HL-60 (cell line): ENCODE results near the gene ROPN1.
A peak's percentile ranks its signal among the peaks of the same experiment; 100 is the strongest.
"Not testable (repeated sequence)": the region's sequence is repeated elsewhere in the genome, so short reads cannot be mapped to it uniquely, and the experiment has no call there.

Experiments
- DNase-seq, 2 experiments: peaks; one replicate each; pipeline ENCODE4 v3.0.0-alpha.2; 2010 to 2020; ENCODE audit warnings: low read depth in 1 of 2, low spot score in 1 of 2
- H3K27ac ChIP-seq: fragments of 250-450 bp; sonication (Bioruptor Pico); replicated peaks from 2 replicates; pipeline ENCODE4 v1.5.1; 2020; ENCODE audit warnings: mild to moderate bottlenecking, moderate library complexity
- H3K27me3 ChIP-seq: fragments of 250-450 bp; sonication (Bioruptor Pico); 2 replicates; pipeline ENCODE4 v1.5.1; 2021; ENCODE audit warnings: mild to moderate bottlenecking, moderate library complexity; ENCODE audit not compliant: insufficient read depth, poor library complexity, severe bottlenecking
- H3K4me3 ChIP-seq: replicated peaks from 2 replicates; pipeline ENCODE4 v1.5.1; 2011; ENCODE audit warnings: mild to moderate bottlenecking, control low read depth, low read length; ENCODE audit not compliant: insufficient read depth
- CTCF ChIP-seq: IDR thresholded peaks from one replicate; pipeline ENCODE4 v1.5.1; 2011; ENCODE audit warnings: low read length, control low read depth, inconsistent platforms; ENCODE audit not compliant: insufficient read depth
- GABPA ChIP-seq: IDR thresholded peaks from 2 replicates; pipeline ENCODE4 v1.6.1; 2012; ENCODE audit warnings: low read depth
- POLR2AphosphoS5 ChIP-seq: IDR thresholded peaks from 2 replicates; pipeline ENCODE4 v1.6.1; 2012; ENCODE audit warnings: low read depth
- SPI1 ChIP-seq: IDR thresholded peaks from 2 replicates; pipeline ENCODE4 v1.6.1; 2012; ENCODE audit warnings: low read depth, mild to moderate bottlenecking, borderline replicate concordance
- TF ChIP-seq, protein P1 (sequence below): IDR thresholded peaks from 2 replicates; pipeline ENCODE4 v1.6.1; 2012; ENCODE audit warnings: low read depth; ENCODE audit not compliant: insufficient replicate concordance

The ROPN1 gene

GRCh38 chr3:123979525-123980501, 12.1 kb downstream of the ROPN1 start:
- peaks cover 11% of the 10 kb centered on the region for H3K27me3 ChIP-seq
- not testable (repeated sequence) for H3K4me3 ChIP-seq, H3K27ac ChIP-seq
- TF ChIP-seq CTCF, result peak; percentile 25
- peak in 1 of 2 experiments; percentile 15 for DNase-seq

DNA sequence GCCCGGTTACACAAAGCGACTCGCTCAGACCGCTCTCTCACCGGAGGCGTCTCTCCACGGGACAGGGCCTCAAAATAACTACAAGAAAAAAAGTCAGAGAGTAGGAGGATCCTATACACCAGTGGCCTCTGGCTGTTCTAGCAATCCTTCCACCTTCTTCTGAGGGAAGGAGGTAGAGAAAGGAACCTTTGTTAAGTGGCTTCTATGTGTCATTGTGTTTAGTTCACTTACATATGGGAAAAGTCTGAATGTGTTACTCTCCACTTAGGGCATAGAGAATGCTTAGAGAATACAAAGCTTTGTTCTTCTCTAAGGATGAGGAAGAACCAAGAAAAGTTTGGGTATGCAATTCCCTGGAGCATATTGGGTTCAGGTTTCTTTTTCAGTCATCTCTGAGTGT, 15.0 kb downstream of the ROPN1 start:
- DNase-seq, H3K27ac ChIP-seq, H3K4me3 ChIP-seq: not testable (repeated sequence)
- peaks cover 12% of the 10 kb centered on the region for H3K27me3 ChIP-seq

DNA sequence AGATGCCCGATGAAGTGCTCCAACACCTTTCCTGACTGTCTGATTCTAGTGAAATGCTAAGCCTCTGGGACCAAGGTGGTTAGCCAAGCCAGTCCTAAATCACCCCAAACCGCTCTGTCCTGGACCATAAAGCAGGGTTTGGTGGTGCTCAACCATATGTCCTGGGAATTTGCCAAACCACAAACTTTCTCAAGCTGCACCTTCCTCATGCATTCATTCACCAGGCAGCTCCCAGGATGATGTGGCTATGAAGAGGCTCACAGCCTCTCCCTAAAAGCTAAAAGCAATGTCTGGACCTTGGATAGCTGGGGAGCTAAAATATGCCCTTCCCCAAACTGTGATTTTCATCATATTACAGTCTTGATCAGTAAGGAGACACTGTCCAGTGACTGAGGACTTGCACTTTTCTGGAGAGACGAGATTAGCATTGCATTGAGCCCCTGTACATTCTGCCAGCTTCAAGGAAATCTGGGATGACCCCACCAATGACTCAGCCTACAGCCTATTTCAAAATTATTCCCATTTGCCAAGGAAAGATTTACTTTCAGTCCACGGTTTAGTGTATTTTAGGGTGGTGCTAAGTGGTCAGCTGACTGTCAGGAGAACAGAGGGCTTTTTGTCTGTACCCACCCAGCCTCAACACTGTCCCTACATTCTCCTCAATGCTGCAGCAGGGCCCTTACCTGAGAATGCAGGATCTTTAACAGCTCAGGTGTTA, 15.6 kb downstream of the ROPN1 start:
- not testable (repeated sequence) for H3K27ac ChIP-seq, H3K4me3 ChIP-seq, DNase-seq
- peaks cover 10% of the 10 kb centered on the region for H3K27me3 ChIP-seq

DNA sequence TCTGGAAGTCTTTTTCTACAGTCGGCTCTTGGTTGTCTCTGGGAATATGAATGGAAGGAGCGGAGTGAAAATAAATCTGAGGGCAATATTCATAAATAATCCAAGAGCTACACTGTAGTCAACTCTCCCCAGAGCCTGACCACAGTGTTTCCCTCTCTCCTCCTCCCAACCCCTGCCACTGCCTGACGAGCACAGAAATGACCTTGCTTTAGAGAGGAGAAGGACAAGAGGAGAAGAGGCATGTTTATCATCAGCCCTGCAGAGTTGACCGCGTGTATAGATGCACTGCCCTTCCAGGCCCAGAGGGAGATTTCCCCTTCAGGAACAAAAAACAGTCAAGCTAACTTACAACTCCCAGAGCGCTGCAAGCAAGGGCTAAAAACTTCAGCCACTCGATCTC, 16.9 kb downstream of the ROPN1 start:
- not testable (repeated sequence) for H3K27ac ChIP-seq, H3K27me3 ChIP-seq, H3K4me3 ChIP-seq, DNase-seq

- TF ChIP-seq, protein P1, sequence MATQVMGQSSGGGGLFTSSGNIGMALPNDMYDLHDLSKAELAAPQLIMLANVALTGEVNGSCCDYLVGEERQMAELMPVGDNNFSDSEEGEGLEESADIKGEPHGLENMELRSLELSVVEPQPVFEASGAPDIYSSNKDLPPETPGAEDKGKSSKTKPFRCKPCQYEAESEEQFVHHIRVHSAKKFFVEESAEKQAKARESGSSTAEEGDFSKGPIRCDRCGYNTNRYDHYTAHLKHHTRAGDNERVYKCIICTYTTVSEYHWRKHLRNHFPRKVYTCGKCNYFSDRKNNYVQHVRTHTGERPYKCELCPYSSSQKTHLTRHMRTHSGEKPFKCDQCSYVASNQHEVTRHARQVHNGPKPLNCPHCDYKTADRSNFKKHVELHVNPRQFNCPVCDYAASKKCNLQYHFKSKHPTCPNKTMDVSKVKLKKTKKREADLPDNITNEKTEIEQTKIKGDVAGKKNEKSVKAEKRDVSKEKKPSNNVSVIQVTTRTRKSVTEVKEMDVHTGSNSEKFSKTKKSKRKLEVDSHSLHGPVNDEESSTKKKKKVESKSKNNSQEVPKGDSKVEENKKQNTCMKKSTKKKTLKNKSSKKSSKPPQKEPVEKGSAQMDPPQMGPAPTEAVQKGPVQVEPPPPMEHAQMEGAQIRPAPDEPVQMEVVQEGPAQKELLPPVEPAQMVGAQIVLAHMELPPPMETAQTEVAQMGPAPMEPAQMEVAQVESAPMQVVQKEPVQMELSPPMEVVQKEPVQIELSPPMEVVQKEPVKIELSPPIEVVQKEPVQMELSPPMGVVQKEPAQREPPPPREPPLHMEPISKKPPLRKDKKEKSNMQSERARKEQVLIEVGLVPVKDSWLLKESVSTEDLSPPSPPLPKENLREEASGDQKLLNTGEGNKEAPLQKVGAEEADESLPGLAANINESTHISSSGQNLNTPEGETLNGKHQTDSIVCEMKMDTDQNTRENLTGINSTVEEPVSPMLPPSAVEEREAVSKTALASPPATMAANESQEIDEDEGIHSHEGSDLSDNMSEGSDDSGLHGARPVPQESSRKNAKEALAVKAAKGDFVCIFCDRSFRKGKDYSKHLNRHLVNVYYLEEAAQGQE, result no peak
- TF ChIP-seq GABPA, result no peak
- TF ChIP-seq CTCF, result no peak
- TF ChIP-seq POLR2AphosphoS5, result no peak
- TF ChIP-seq SPI1, result no peak
- H3K4me3 ChIP-seq, result no peak overlapping the region
- no peak for DNase-seq
- H3K27me3 ChIP-seq, result peaks cover 7% of the 10 kb centered on the region
- H3K27ac ChIP-seq, result no peak overlapping the region
Observed at GRCh38 chr3:123971406-123971805, 20.5 kb downstream of the ROPN1 start.

DNA sequence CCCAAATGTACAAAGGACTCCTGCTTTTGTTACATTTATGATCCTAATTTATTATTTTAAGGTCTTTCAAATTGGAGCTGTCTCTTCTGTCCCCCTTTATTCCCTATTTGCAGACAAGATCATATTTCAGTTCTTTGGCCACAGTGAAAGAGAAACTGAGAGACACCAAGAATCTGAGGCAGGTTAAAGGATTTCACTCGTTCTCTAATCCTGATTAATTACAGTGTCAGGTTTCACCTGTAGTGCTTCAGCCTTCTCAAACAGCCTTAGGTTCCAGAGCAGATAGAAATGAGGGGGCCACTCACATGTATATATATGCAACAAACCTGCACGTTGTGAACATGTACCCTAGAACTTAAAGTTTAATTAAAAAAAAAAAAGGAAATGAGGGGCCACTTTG, 24.7 kb downstream of the ROPN1 start:
- H3K27ac ChIP-seq, H3K27me3 ChIP-seq, DNase-seq, H3K4me3 ChIP-seq: not testable (repeated sequence)

GRCh38 chr3:123966799-123967198, 25.1 kb downstream of the ROPN1 start:
- not testable (repeated sequence) for H3K27ac ChIP-seq, H3K27me3 ChIP-seq, DNase-seq, H3K4me3 ChIP-seq

- H3K4me3 ChIP-seq, H3K27ac ChIP-seq, DNase-seq, H3K27me3 ChIP-seq: not testable (repeated sequence)
Observed at GRCh38 chr3:123964793-123965192, 27.1 kb downstream of the ROPN1 start.
